Midbrain (tissue), 1 donor: ENCODE measurements around the gene OCIAD1.
A peak's percentile ranks its signal among the peaks of the same experiment; 100 is the strongest.
"Not testable (repeated sequence)": the region's sequence is repeated elsewhere in the genome, so short reads cannot be mapped to it uniquely, and the experiment has no call there.

Source experiments
- DNase-seq: peaks from one replicate; lab custom pipeline; 2025; lab: John Stamatoyannopoulos, UW

OCIAD1 gene, protein sequence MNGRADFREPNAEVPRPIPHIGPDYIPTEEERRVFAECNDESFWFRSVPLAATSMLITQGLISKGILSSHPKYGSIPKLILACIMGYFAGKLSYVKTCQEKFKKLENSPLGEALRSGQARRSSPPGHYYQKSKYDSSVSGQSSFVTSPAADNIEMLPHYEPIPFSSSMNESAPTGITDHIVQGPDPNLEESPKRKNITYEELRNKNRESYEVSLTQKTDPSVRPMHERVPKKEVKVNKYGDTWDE

DNA sequence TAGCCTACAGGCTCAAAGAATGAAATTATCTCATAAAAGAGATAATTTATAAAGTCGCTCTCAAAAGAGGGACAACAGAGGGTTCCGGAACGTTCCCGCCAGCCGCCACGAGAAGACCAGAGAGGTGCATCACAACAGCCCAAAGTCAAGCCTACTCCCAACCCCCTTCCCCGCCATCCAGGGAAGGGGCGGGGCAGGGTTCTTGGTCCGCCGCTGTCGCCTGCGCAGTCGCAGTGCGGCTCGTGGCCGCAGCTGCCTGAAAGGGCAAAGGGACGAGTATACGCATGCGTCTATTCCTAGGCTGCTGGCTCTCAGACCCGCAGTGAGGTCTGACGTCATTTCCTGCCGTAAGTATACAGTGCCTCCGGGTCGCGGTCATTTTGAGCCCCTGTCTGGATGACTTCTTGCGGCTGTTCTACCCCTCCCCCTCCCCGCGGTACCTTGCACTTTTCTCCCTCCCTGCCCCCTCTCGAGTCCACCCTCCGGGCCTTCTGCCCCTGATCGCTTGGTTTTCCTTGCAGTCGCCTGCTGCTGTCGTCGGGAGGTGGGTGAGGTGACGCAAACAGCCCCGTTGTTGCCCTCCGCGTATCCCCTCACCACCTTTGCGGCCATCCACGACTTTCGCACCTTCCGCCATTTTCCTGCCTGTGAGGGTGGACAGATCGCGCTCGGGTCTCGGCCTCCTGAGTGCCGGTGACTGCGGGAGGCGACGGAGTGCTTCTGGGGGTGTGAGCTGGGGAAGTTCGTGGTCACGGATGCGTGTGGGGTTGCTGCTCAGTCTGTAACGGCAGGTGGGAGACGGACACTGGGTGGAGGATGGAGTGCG is at the start of gene OCIAD1:
Gene OCIAD1, plus strand, starts transcription at position 383 of the 826 bp plus-strand sequence. CDS start 1,537 bp downstream, outside the sequence.
- peak; percentile 99 for DNase-seq

DNA sequence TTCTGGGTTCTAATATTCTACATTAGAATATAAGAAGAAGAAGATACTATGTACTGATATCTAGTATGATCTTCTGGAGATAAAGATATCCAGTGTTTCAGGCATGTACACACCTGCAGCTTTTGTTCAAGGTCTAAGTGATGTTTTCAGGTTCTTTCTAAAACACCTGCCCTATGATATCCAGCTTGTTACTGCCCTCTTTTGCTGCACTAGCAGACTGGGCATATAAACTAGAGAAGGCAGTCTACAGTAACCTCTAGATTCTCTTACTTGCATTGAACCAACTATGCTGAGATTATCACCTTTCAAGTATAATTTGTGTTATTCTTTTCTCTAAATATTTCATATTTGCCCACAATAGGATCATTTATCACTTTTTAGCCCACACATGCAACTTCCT is 48.9 kb upstream of the OCIAD1 start:
- no peak for DNase-seq

DNA sequence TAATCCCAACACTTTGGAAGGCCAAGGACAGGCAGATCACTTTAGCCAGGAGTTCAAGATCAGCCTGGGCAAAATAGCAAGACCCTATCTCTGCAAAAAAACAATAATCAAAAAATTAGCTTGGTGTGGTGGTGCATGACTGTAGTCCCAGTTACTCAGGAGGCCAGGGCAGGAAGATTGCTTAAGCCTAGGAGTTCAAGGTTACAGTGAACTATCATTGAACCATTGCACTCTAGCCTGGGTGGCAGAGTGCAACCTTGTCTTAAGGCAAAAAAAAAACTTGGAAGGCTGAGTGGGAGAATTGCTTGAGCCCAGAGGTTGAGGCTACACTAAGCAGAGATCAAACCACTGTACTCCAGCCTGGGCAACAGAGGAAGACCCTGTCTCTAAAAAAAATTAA is 45.6 kb upstream of the OCIAD1 start:
- no peak for DNase-seq

DNA sequence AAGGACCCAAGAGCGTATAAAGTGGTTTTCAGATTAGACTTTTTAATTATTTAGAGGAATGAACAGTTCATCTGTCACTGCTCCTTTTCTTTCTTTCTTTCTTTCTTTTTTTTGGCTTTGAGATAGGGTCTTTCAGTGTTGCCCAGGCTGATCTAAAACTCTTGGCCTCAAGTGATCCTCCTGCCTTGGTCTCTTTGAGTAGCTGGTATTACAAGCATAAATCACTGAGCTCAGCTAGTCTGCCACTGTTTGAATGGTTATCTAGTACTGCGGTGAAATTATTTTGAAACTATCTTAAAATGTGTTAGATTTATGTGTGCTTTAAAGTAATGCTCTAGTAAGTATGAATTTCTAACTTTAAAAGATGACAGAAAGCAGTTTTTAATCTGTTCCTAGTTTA is 44.3 kb upstream of the OCIAD1 start:
- DNase-seq, result no peak

DNA sequence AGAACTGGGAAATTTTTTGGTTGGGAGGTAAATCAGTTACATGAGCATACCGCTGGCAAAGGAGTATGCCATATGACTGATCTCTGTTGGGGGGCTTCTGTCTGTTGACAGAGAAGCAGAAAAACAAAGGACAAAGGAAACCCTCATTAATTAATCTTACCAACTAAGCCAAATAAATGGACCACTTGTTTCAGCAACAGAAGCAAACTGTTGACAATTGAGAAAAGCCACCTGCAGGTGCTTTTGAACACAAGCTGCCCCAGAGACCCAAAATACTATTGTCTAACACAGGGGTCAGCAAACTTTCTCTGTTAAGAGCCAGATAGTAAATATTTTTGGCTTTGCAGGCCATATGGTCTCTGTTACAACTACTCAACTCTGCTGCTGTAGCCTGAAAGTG is 43.8 kb upstream of the OCIAD1 start:
- DNase-seq, result peak; percentile 68

DNA sequence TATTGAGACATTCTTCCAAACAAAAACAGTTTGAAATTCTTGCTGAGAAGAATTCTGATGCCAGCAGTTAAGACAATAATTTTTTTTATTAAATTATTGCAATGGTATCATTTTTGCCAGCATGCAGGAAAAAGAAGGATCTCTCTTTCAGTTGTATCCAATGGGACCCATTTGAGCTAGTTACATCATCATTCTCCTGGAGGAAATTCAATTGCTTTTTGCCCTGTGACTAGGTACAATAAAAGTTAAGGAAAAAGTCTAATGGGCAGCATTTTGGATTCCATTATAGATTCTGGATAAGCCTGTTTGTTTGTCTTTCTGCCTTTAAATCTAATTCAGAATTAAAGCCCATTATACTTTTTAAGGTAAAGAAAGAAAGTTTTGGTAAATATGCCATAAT is 40.3 kb upstream of the OCIAD1 start:
- DNase-seq, result no peak

DNA sequence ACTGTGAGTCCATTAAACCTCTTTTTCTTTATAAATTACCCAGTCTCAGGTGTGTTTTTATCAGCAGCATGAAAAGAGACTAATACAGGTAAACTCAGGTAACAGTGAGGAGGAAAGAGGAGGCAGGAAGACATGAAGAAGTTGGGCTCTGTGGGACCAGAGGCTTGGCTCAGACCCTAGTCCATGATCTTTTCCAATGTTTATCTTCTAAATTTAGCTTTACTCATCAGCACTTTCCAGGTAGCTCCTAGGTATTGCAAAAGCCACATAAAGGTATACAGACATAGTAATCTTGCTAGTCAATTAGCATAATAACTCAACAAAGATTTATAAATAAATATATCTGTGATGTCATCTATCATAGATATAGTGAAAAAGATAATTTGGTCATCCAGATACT is 39.6 kb upstream of the OCIAD1 start:
- DNase-seq, result no peak

DNA sequence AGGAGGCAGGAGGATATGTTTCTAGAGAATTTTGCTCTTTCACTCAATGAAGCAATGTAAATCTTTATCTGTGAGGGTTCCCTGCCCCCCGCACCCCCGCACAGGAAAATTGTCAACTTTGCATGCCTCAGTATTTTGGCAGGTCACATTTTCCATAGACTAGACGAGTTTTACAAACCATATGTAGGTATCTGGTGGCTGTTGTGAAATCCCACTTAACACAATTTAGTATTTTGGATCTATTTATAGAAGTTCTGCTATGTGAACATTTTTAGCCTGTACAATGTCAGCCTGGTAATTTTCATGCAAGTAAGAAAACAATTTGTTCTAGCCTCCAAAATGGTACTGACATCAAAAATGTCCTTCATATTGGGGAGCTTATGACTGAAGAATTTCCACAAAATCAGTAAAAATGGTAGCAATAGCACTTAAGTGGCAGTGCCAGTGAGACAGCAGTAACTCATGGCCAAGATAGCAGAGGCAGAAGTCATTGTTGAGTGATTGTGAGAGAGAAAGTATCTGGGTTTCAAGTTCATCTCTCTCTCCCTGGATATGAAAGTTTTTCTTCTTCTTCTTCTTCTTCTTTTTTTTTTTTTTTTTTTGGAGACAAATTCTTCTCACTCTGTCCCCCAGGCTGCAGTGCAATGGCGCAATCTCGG is 38.4 kb upstream of the OCIAD1 start:
- DNase-seq, result no peak

DNA sequence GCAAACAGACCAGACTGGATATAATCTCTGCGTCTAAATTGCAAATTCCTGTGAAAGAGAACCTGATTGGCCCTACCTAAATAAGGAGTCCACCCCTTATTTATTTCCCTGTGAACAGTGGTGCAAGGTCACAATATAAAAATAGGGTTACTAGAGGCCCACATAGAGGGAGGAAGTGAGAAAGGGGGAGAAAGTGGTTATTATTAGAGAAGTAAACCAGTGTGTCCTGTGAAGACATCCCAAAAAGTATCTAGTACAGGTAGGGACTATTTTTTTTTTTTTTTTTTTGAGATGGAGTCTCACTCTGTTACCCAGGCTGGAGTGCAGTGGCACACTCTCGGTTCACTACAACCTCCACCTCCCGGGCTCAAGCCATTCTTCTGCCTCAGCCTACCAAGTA is 35.8 kb upstream of the OCIAD1 start:
- DNase-seq, result no peak

DNA sequence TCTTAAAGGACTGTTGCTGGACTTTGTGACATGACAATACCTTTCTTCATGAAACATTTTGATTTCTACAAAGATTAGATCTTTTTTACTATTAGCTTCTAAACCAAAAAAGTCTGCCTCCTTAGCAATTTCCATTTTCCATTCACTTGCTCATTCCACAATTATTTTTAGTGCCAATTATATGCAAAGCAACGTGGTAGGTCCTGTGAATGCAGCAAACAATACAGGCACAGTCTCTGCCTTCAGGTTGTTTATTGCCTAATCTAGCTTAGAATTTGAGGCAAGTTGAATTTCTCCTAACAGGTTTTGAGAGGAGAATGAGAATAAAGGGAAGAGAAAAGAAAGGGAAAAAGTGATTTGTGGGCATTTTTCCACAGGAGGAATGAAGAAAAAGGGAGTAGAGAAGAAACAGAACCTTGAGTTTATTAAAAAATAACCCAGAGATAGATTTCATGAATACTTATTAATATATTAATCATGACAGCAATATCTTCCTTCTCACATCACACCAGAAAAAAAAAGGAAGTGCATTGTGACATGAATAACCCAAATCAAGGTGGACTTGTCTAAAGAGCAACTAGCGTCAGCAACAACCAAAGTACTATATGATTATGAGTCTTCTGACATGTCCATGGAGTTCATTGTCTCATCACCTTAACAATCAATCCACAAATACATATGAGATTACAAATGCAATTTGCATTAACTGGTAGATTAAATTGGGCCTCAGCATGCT is 34.5 kb upstream of the OCIAD1 start:
- DNase-seq, result no peak

DNA sequence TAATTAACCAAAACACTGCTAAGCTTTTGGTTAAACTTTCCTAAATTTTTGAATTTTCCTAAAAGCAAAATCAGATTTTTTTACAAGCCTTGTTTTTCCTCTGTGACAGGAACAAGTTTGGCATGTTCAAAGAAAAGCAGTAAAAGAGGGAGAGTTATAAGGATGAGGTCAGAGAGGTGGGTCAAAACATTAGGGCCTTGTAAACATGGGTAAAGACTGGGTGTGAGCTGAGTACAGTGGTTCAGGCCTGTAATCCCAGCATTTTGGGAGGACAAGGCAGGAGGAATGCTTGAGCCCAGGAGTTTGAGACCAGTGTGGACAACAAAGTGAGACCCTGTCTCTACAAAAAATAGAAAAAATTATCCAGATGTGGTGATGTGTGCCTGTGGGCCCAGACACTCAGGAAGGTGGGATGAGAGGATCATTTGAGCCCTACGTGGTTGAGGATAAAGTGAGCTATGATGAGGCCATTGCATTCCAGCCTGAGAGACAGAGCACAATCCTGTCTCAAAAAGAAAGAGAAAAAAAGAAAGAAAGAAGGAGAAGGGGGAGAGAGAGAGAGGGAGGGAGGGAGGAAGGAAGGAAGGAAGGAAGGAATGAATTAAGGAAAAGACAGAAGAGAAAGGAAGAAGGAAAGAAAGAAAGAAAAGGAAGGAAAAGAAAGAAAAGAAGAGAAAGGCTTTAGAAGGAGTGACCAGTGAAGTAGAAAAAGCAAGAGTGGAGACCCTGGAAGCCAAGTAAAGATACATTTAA is 33.8 kb upstream of the OCIAD1 start:
- no peak for DNase-seq

DNA sequence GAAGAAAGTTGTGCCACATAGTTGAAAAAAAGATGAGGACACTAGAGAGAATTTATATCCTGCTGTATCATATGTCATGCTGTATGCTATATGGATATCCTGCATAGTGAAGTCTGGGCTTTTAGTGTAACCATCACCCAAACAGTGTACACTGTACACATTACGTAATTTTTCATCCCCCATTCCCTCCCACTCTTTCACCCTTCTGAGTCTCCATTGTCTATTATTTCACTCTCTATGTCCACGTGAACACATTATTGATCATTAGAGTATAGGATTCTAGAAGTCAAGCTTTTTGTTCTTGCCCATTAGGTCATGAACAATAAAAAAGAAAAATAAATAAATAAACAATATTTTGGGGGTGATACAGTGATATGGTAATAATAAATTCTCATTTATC is 32.8 kb upstream of the OCIAD1 start:
- DNase-seq, result no peak

DNA sequence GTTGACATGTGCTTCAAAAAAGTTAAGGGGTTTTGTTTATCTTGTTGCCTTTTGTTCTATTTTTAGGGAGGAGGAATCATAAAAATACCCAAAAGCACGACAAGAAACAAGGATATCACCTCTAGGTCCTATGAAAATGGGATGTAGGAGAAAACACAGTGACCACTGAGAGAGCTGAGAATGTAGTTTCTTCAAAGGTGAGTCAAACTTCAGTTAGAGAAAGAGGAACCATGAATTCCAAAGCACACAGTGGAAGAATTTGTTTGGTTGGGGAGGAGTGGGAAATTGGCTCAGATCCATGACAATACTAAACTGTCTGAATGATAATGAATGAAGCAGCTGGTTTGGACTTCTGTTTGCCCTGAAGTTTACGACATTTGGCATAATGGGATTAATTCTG is 31.7 kb upstream of the OCIAD1 start:
- DNase-seq, result no peak

DNA sequence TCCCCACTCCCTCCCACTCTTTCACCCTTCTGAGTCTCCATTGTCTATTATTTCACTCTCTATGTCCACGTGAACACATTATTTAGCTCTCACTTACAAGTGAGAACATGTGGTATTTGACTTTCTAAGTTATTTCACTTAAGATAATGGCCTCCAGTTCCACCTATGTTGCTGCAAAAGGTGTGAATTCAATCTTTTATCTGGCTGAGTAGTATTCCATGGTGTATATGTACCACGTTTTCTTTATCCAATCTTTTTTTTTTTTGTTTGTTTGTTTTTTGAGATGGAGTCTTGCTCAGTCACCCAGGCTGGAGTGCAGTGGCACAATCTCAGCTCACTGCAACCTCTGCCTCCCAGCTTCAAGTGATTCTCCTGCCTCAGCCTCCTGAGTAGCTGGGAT is 30.7 kb upstream of the OCIAD1 start:
- DNase-seq, result not testable (repeated sequence)

DNA sequence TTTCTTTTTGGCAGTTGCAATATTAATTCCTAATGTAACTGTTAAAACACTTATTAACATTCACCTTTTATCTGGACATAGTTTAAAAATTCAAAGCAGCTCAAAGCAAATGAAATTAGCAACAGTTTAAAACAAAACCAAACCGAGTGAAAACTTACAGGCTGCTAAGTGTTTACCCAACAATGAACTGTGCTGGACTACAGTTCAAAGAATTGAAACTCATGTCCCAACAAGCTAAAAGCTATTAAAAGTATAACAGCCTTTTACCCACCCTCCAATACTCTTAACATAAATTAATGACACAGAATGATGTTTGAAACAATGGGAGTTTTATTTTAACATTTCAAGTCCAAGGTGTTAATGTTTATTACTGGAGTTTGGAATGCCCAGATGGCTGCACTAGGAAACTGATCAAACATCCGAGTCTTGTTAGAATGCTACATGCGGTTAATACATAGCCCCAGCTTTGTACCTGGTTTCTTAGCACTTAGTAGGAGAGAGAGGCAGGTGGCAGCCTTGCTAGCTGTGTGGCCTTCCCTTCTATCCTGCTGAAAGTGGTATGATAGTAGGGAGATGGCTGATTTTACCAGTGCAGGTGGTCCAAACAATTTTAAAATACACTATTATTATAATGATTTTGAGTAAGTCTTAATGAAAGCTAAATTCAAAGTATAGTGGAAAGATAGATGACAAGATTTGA is 29.7 kb upstream of the OCIAD1 start:
- no peak for DNase-seq

DNA sequence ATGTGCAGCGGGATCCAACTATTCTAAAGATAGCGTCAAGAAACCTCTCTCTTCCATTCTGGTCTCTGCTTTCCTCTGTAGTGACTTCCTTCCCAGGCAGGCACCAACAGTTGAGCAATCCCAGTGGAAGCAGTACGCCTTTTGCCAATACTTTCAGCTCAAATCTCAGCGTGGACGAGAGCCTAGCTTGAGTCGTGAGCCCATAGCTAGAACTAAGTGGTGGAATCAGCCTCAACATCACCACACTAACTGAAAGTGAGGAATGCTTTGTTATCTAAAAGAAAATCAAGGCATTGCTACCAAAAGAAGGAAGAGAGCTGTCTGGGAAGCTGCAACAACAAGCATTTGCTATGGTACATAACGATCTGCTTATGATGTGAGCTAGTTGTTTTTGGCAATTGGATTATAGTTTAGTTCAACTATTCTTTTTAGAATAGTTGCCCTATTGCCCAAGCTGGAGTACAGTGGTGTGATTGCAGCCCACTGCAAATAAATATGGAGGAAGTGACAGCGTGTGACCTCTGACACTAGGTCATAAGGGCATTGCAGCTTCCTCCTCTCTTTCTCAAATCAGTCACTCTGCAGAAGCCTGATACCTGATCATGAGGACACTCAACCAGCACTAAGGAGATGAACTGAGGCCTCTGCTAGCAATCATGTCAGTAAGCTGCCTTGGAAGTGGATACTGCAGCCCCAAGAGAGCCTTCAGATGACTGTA is 26.1 kb upstream of the OCIAD1 start:
- DNase-seq, result no peak

DNA sequence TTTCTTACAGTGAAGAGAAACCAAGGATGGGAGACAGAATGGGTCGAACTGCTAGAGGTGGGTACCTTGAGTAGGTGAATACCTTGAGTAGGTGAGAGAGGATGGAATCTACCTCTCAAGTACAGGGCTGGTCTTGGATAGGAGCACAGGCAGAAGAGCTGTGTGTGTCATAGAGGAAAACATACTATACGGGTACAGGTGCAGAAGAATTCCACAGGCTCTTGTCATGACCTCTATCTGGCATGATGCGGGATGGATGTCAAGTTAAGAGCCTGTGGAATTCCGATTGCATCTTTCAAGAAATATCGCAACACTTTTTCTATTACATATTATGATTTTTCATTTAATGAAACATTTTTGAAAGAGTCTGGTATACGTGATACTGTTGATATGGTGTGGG is 18.0 kb upstream of the OCIAD1 start:
- DNase-seq, result no peak

DNA sequence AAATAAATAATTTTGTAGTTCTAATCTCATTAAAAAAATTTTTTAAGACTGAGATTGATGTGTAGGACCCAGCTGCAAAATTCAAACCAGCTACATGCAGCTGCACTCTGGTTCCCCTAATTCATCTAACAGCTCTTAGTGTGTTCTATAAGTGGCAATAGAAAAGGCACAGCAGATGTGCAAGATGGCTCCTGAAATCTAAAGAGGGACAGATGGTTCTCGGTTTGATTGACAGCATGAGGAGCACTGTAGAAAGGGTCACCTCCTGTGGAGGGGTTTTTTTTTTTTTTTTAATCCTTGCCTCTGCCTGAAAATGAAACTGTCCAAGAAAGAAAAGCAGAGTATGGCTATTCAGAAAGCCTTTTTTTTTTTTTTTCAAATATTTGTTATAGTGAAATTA is 16.9 kb upstream of the OCIAD1 start:
- DNase-seq, result no peak

DNA sequence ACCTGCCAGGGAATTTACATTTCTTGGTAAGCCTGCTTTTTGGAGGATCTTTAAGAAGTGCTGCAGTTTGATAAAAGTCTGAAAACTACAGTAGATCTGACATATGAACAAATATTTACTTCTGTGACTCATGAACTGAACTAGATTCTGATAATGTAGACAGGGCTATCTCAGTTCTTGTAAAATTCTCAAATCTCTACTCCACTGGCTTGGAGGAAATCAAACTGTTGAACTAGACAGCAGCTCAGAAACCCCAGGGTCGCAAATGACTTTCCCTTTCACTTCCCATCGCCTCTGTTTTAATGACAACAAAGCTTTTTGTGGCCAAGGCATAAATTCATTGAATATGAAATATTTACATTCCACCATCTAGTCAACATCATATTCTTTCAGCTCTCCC is 15.4 kb upstream of the OCIAD1 start:
- no peak for DNase-seq

DNA sequence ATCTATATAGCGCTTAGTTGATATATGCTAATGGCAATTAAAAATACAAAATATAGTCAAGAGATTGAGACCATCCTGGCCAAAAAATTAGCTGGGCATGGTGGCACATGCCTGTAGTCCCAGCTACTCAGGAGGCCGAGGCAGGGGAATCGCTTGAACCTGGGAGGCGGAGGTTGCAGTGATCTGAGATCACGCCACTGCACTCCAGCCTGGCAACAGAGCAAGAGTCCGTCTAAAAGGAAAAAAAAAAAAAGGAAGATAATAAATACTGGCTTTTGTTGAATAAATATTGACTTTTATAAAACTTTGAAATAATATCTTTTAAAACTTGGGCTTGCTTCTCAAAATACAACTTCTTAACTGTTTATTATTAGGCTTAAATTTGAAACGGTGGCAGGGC is 14.6 kb upstream of the OCIAD1 start:
- not testable (repeated sequence) for DNase-seq
